H1 (cell line): ENCODE data around the gene LRR1. TPM values are rescaled to one million over a fixed set of nuclear protein-coding genes. Genes with fewer than 3 reads are reported as not detected.

Source experiments
- CTCF ChIA-PET: fragments of 300-600 bp; sonication (Branson Sonifier 250); formaldehyde crosslinking; loops from one replicate; lab custom pipeline; 2021; ENCODE audit not compliant: partially characterized antibody; lab: Charles Lee
- POLR2A ChIA-PET: fragments of 300-600 bp; sonication (Branson Sonifier 250); formaldehyde crosslinking; loops from one replicate; lab custom pipeline; 2021; ENCODE audit warnings: inconsistent platforms; ENCODE audit not compliant: partially characterized antibody; lab: Charles Lee
- DNase-seq, 2 experiments: peaks; one replicate each; pipeline versions ENCODE4 v3.0.0 to v3.0.0-alpha.2; 2010 to 2022; ENCODE audit warnings: low spot score in 2 of 2, low read depth in 1 of 2, mixed read lengths in 1 of 2
- FAIRE-seq: peaks from 2 replicates; lab custom pipeline; 2011; peaks lifted over from hg19 to GRCh38; lab: Jason Lieb, UNC
- H2AFZ ChIP-seq: 2 replicates; pipeline ENCODE4 v1.8.1; 2012; ENCODE audit warnings: low read length, inconsistent platforms
- H2AK5ac ChIP-seq: 2 replicates; pipeline ENCODE4 v1.6.1; 2013; ENCODE audit warnings: low read depth, low read length
- H2BK120ac ChIP-seq: replicated peaks from 2 replicates; pipeline ENCODE3; 2013; ENCODE audit warnings: low read depth, low read length, inconsistent platforms
- H2BK12ac ChIP-seq: 2 replicates; pipeline ENCODE4 v1.6.1; 2013; ENCODE audit warnings: low read depth, low read length
- H2BK15ac ChIP-seq: 2 replicates; pipeline ENCODE4 v1.6.1; 2013; ENCODE audit warnings: low read length
- H2BK20ac ChIP-seq: 2 replicates; pipeline ENCODE4 v1.6.1; 2013; ENCODE audit warnings: low read length
- H2BK5ac ChIP-seq: 2 replicates; pipeline ENCODE4 v1.6.1; 2013; ENCODE audit warnings: low read depth, low read length
- H3K14ac ChIP-seq: 2 replicates; pipeline ENCODE4 v1.6.1; 2013; ENCODE audit warnings: inconsistent platforms; ENCODE audit not compliant: insufficient read length
- H3K18ac ChIP-seq: 2 replicates; pipeline ENCODE4 v1.6.1; 2013; ENCODE audit warnings: low read length; ENCODE audit errors: extremely low read depth
- H3K23ac ChIP-seq: 2 replicates; pipeline ENCODE4 v1.6.1; 2013; ENCODE audit warnings: inconsistent platforms; ENCODE audit not compliant: insufficient read length
- H3K23me2 ChIP-seq: 2 replicates; pipeline ENCODE4 v1.6.1; 2013; ENCODE audit warnings: low read depth, low read length
- H3K27ac ChIP-seq: 2 replicates; pipeline ENCODE4 v1.6.1; 2011; ENCODE audit warnings: low read depth, low read length, inconsistent platforms
- H3K27me3 ChIP-seq, 4 experiments: replicated peaks in 1 of 4; 1 replicate in 1 of 4; 2 replicates in 3 of 4; pipeline versions ENCODE4 v1.6.1 to v1.8.1; 2011 to 2013; ENCODE audit warnings: low read length in 3 of 4, mild to moderate bottlenecking in 3 of 4, inconsistent platforms in 2 of 4, mixed read lengths in 2 of 4, moderate library complexity in 1 of 4; ENCODE audit not compliant: control insufficient read depth in 3 of 4, insufficient read depth in 3 of 4; ENCODE audit errors: extremely low read depth in 1 of 4
- H3K36me3 ChIP-seq, 4 experiments: 2 replicates each; pipeline versions ENCODE4 v1.6.1 to v1.8.1; 2011 to 2013; ENCODE audit warnings: mild to moderate bottlenecking in 4 of 4, low read length in 3 of 4, moderate library complexity in 2 of 4, control low read depth in 1 of 4, inconsistent platforms in 1 of 4; ENCODE audit not compliant: insufficient read depth in 4 of 4, control insufficient read depth in 2 of 4
- H3K4ac ChIP-seq: replicated peaks from 2 replicates; pipeline ENCODE3; 2013; ENCODE audit warnings: low read length, low read depth, mixed read lengths, inconsistent platforms; ENCODE audit not compliant: insufficient read length
- H3K4me1 ChIP-seq, 4 experiments: replicated peaks in 1 of 4; 1 replicate in 1 of 4; 2 replicates in 3 of 4; pipeline versions ENCODE4 v1.6.1 to v1.8.1; 2011 to 2013; ENCODE audit warnings: low read length in 3 of 4, inconsistent platforms in 2 of 4, mixed read lengths in 1 of 4; ENCODE audit not compliant: insufficient read depth in 4 of 4, control insufficient read depth in 3 of 4
- H3K4me2 ChIP-seq, 2 experiments: 2 replicates each; pipeline versions ENCODE4 v1.6.1 to v1.8.1; 2011 to 2013; ENCODE audit warnings: low read depth in 2 of 2, low read length in 2 of 2, control low read depth in 1 of 2, inconsistent platforms in 1 of 2, mild to moderate bottlenecking in 1 of 2; ENCODE audit not compliant: insufficient read depth in 1 of 2
- H3K4me3 ChIP-seq, 4 experiments: fragments of 200-600, 300-600 bp in 1 of 4; sonication (generic), shearing (Covaris generic), sonication (Bioruptor Twin) in 1 of 4; 2 replicates each; pipeline versions ENCODE4 v1.5.1 to v1.8.1; 2011 to 2016; ENCODE audit warnings: low read length in 4 of 4, low read depth in 3 of 4, control low read depth in 2 of 4, inconsistent platforms in 2 of 4, mild to moderate bottlenecking in 2 of 4, mixed read lengths in 1 of 4, moderate library complexity in 1 of 4; ENCODE audit not compliant: insufficient read depth in 2 of 4; ENCODE audit errors: extremely low read depth in 1 of 4
- H3K56ac ChIP-seq: replicated peaks from 2 replicates; pipeline ENCODE3; 2013; ENCODE audit warnings: low read depth, mild to moderate bottlenecking, mixed read lengths, low read length, inconsistent platforms; ENCODE audit not compliant: insufficient read length
- H3K79me1 ChIP-seq: 2 replicates; pipeline ENCODE4 v1.6.1; 2013; ENCODE audit warnings: low read depth, low read length, control low read depth
- H3K79me2 ChIP-seq, 2 experiments: 2 replicates each; pipeline versions ENCODE4 v1.6.1 to v1.8.1; 2012 to 2013; ENCODE audit warnings: low read length in 2 of 2, mild to moderate bottlenecking in 2 of 2, inconsistent platforms in 1 of 2; ENCODE audit not compliant: insufficient read depth in 2 of 2, control insufficient read depth in 1 of 2
- H3K9ac ChIP-seq, 4 experiments: replicated peaks in 1 of 4; 1 replicate in 1 of 4; 2 replicates in 3 of 4; pipeline versions ENCODE4 v1.6.1 to v1.8.1; 2011 to 2013; ENCODE audit warnings: low read depth in 3 of 4, low read length in 3 of 4, control low read depth in 2 of 4, mild to moderate bottlenecking in 2 of 4, moderate library complexity in 2 of 4, inconsistent platforms in 1 of 4; ENCODE audit errors: extremely low read depth in 1 of 4
- H3K9me3 ChIP-seq, 2 experiments: 2 replicates each; pipeline versions ENCODE4 v1.6.1 to v1.8.1; 2012 to 2013; ENCODE audit warnings: mild to moderate bottlenecking in 2 of 2, moderate library complexity in 2 of 2, control low read depth in 1 of 2, inconsistent platforms in 1 of 2, low read depth in 1 of 2, low read length in 1 of 2, mixed read lengths in 1 of 2; ENCODE audit not compliant: insufficient read depth in 2 of 2
- H4K20me1 ChIP-seq, 2 experiments: replicated peaks in 1 of 2; 2 replicates each; pipeline versions ENCODE3 to v1.8.1; 2011 to 2013; ENCODE audit warnings: inconsistent platforms in 2 of 2, low read length in 2 of 2, mild to moderate bottlenecking in 1 of 2; ENCODE audit not compliant: insufficient read depth in 2 of 2, control insufficient read depth in 1 of 2
- H4K5ac ChIP-seq: 2 replicates; pipeline ENCODE4 v1.6.1; 2013; ENCODE audit warnings: low read length, low read depth, mixed read lengths, inconsistent platforms; ENCODE audit not compliant: insufficient read length
- H4K8ac ChIP-seq: 2 replicates; pipeline ENCODE4 v1.8.0; 2013; ENCODE audit warnings: mild to moderate bottlenecking, moderate library complexity, low read length, inconsistent platforms; ENCODE audit not compliant: insufficient read depth; ENCODE audit errors: extremely low read depth
- H4K91ac ChIP-seq: replicated peaks from 2 replicates; pipeline ENCODE3; 2013; ENCODE audit warnings: low read length, mixed read lengths, inconsistent platforms; ENCODE audit not compliant: insufficient read length
- EP300 ChIP-seq, 2 experiments: IDR thresholded peaks; 1 replicate in 1 of 2; 2 replicates in 1 of 2; pipeline ENCODE4 v1.6.1; 2011 to 2012; ENCODE audit warnings: low read depth in 2 of 2, low read length in 2 of 2, mild to moderate bottlenecking in 2 of 2, borderline replicate concordance in 1 of 2, inconsistent platforms in 1 of 2, moderate library complexity in 1 of 2
- EZH2 ChIP-seq: fragments of 200-600 bp; sonication (generic); IDR thresholded peaks from 2 replicates; pipeline ENCODE4 v1.7.1; 2012; ENCODE audit warnings: low read depth, mild to moderate bottlenecking, moderate library complexity, low read length, inconsistent platforms; ENCODE audit not compliant: severe bottlenecking
- HDAC2 ChIP-seq, 2 experiments: fragments of 300-600 bp in 1 of 2; sonication (generic) in 1 of 2; IDR thresholded peaks; 2 replicates each; pipeline ENCODE4 v1.6.1; 2011 to 2012; ENCODE audit warnings: low read depth in 2 of 2, low read length in 2 of 2, mild to moderate bottlenecking in 2 of 2, moderate library complexity in 2 of 2, borderline replicate concordance in 1 of 2, inconsistent platforms in 1 of 2
- NRF1 ChIP-seq: IDR thresholded peaks from 2 replicates; pipeline ENCODE4 v1.6.1; 2011; ENCODE audit warnings: mild to moderate bottlenecking, low read depth, low read length, improper control_type of control experiment
- PHF8 ChIP-seq: fragments of 200-600 bp; sonication (generic); conservative IDR thresholded peaks from 2 replicates; pipeline ENCODE4 v1.7.1; 2012; ENCODE audit warnings: low read depth, mild to moderate bottlenecking, inconsistent platforms, low read length, moderate library complexity
- RAD21 ChIP-seq, 2 experiments: IDR thresholded peaks in 1 of 2; conservative IDR thresholded peaks in 1 of 2; 2 replicates each; pipeline ENCODE4 v1.6.1; 2011; ENCODE audit warnings: low read depth in 2 of 2, low read length in 2 of 2, improper control_type of control experiment in 1 of 2, inconsistent platforms in 1 of 2, mild to moderate bottlenecking in 1 of 2, moderate library complexity in 1 of 2
- SP1 ChIP-seq: IDR thresholded peaks from 2 replicates; pipeline ENCODE4 v1.6.1; 2011; ENCODE audit warnings: low read depth, low read length
- SP4 ChIP-seq: IDR thresholded peaks from 2 replicates; pipeline ENCODE4 v1.6.1; 2012; ENCODE audit warnings: low read length, inconsistent platforms
- YY1 ChIP-seq: IDR thresholded peaks from 2 replicates; pipeline ENCODE4 v1.6.1; 2011; ENCODE audit warnings: low read depth, mild to moderate bottlenecking, low read length
- WGBS, 2 experiments: shearing (Covaris generic) in 1 of 2; methylation state at CpG; one replicate each; pipeline versions ENCODE4 v1.1.6 to v1.1.7; 2013 to 2015; ENCODE audit warnings: low lambda C conversion rate in 2 of 2, mixed read lengths in 2 of 2, inconsistent platforms in 1 of 2, low coverage in 1 of 2, missing lambda C conversion rate in 1 of 2; ENCODE audit not compliant: insufficient replicate concordance in 2 of 2, insufficient coverage in 1 of 2, insufficient read length in 1 of 2; ENCODE audit errors: extremely low coverage in 1 of 2, missing lambda C conversion rate in 1 of 2; 5-methylcytosine and 5-hydroxymethylcytosine counted together
- polyA plus RNA-seq, 7 experiments: library from polyadenylated mRNA; depleted of rRNA in 3 of 7; stranded (reverse) in 5 of 7; unstranded in 2 of 7; fragments of >200 nt in 5 of 7; fragments of 200-250 nt in 2 of 7; gene quantifications; 1 replicate in 5 of 7; 2 replicates in 1 of 7; 4 replicates in 1 of 7; pipeline versions ENCODE4 v1.2.1 to v1.2.3, GENCODE V29; 2011 to 2013; ENCODE audit warnings: missing spikeins in 2 of 7, mixed read lengths in 2 of 7
- total RNA-seq: library from RNA; stranded (reverse); fragmentation: NEBNext Ultra II Directional; extraction: Animal tissue kit (Norgen Biotek cat#: 25700); gene quantifications from 2 replicates; pipeline ENCODE4 v1.2.1, GENCODE V29; 2021

Gene LRR1
- total and polyA plus RNA-seq, 2 of the 8 experiments (the other 6 are each of a cell fraction or from before 2014, with no cell fraction given) = 30.7 to 37.5 TPM

GRCh38 chr14:49620182-49621113 is 21.7 kb downstream of the LRR1 start, which contains the start of the genes MGAT2 and RPL36AL:
MGAT2 (plus strand) TSS chr14:49620799; CDS start chr14:49621269, 470 bp downstream.
RPL36AL (minus strand) TSS chr14:49620626; CDS start chr14:49619104, 1,522 bp downstream.
- Histone ChIP-seq H4K5ac (peak within 1 kb of the TSS; percentile 96), H3K56ac (peak within 1 kb of the TSS; percentile 93), H3K23me2 (peaks cover 10% of the 10 kb centered on the region), H3K14ac (no peak within 1 kb of the TSS), H3K23ac (no peak within 1 kb of the TSS), H3K4ac (peak within 1 kb of the TSS; percentile 89), H3K18ac (peak within 1 kb of the TSS; percentile 99), H3K9ac (peak within 1 kb of the TSS; percentile 85 to 98 (median 94)), H2BK12ac (peak within 1 kb of the TSS; percentile 62; the same call in 1 of the 2 replicates), H2BK120ac (no peak within 1 kb of the TSS), H2BK5ac (peak within 1 kb of the TSS; percentile 94), H3K27me3 (no peaks in the 10 kb centered on the region), H3K4me2 (peak within 1 kb of the TSS; percentile 76 to 91), H2BK20ac (no peak within 1 kb of the TSS), H3K27ac (peak within 1 kb of the TSS; percentile 95), H3K4me3 (peak within 1 kb of the TSS; percentile 80 to 99 (median 94)), H3K9me3 (no peaks in the 10 kb centered on the region), H3K36me3 (peaks cover 4 to 37% (median 7%) of the 10 kb centered on the region in 4 experiments; a peak in 7 of 8 replicates), H3K4me1 (peaks cover 1 to 9% (median 3%) of the 10 kb centered on the region in 4 experiments; a peak in 3 of 7 replicates), H3K79me1 (no peaks in the 10 kb centered on the region), H3K79me2 (peaks cover 5 to 48% of the 10 kb centered on the region in 2 experiments; a peak in 3 of 4 replicates), H2AFZ (0 out of 2 replicates have a peak within 1 kb of the TSS, but pooled peaks have one; percentile 31), H2BK15ac (no peak within 1 kb of the TSS), H4K8ac (peak within 1 kb of the TSS; percentile 98; the same call in 1 of the 2 replicates), H4K20me1 (peaks cover 5 to 6% of the 10 kb centered on the region in 2 experiments), H2AK5ac (no peak within 1 kb of the TSS), H4K91ac (peak within 1 kb of the TSS; percentile 78)
- 1% methylated on average over 69 of the region's 85 CpGs; no CpG with 5 or more reads in 1 of the 2 experiments for WGBS, 2 experiments
- ChIA-PET POLR2A (interaction anchor here (0.6 to 3.9 kb wide), 25 partner anchors 9 to 237 kb away, joined by 3 to 53 read pairs (median 7); partner anchors contain the start of genes DNAAF2, KLHDC2, LRR1 and POLE2), CTCF (interaction anchor here (0.6 to 2.4 kb wide), 6 partner anchors 10 to 159 kb away, joined by 3 to 15 read pairs (median 3); partner anchors contain the start of gene DNAAF2)
- peak; percentile 92 to 97 for DNase-seq
- FAIRE-seq = no peak
- TF ChIP-seq HDAC2 (IDR thresholded peaks at IDR 0.05; ENCODE audit: borderline replicate concordance in 1 of 2, low read depth in 2 of 2, low read length in 2 of 2) (peak in 1 of 2 experiments; percentile 83; a peak in 3 of 4 replicates), PHF8 (peak; percentile 83), EZH2 (no peak), NRF1 (no peak), YY1 (no peak), SP4 (no peak), RAD21 (IDR thresholded peaks at IDR 0.05 in 1 of 2, conservative IDR thresholded peaks at IDR 0.05 in 1 of 2; ENCODE audit: low read depth in 2 of 2, low read length in 2 of 2) (0 out of 4 replicates have a peak, but pooled peaks of 1 of the 2 experiments have one; percentile 1), SP1 (peak; percentile 94), EP300 (IDR thresholded peaks at IDR 0.05; ENCODE audit: borderline replicate concordance in 1 of 2, low read depth in 2 of 2, low read length in 2 of 2) (no peak)
